HEK293 (cell line): ENCODE data around the gene DDN.

Experiments used
- BCL11A ChIP-seq: fragments of 450-650 bp; formaldehyde crosslinking; IDR thresholded peaks from 2 replicates; pipeline ENCODE4 v1.5.1; 2016; ENCODE audit warnings: low read depth, missing biosample characterization, missing genetic modification characterization
- CTCF ChIP-seq: fragments of 450-650 bp; formaldehyde crosslinking; IDR thresholded peaks from 2 replicates; pipeline ENCODE4 v1.5.1; 2016; ENCODE audit warnings: missing biosample characterization, missing genetic modification characterization
- GLIS1 ChIP-seq: fragments of 450-650 bp; formaldehyde crosslinking; IDR thresholded peaks from 2 replicates; pipeline ENCODE4 v1.5.1; 2016; ENCODE audit warnings: missing biosample characterization, missing genetic modification characterization
- REST ChIP-seq: fragments of 450-650 bp; formaldehyde crosslinking; IDR thresholded peaks from 2 replicates; pipeline ENCODE4 v1.5.1; 2016; ENCODE audit warnings: missing biosample characterization, missing genetic modification characterization
- YY1 ChIP-seq: fragments of 450-650 bp; formaldehyde crosslinking; IDR thresholded peaks from 2 replicates; pipeline ENCODE4 v1.5.1; 2018; ENCODE audit warnings: missing biosample characterization, missing genetic modification characterization
- ZFP41 ChIP-seq: fragments of 450-650 bp; formaldehyde crosslinking; IDR thresholded peaks from 2 replicates; pipeline ENCODE4 v1.5.1; 2016; ENCODE audit warnings: missing biosample characterization, missing genetic modification characterization, borderline replicate concordance
- ZNF223 ChIP-seq: fragments of 450-650 bp; formaldehyde crosslinking; IDR thresholded peaks from 2 replicates; pipeline ENCODE4 v1.5.1; 2016; ENCODE audit warnings: missing biosample characterization, missing genetic modification characterization
- ZNF274 ChIP-seq, 2 experiments: fragments of 200-500 bp in 1 of 2; fragments of 450-650 bp in 1 of 2; sonication (Bioruptor generic) in 1 of 2; formaldehyde crosslinking in 1 of 2; IDR thresholded peaks; 2 replicates each; pipeline versions ENCODE4 v1.5.1 to v1.6.1; 2014 to 2016; ENCODE audit warnings: borderline replicate concordance in 1 of 2, inconsistent platforms in 1 of 2, low read length in 1 of 2, missing biosample characterization in 1 of 2, missing genetic modification characterization in 1 of 2
- ZNF704 ChIP-seq: fragments of 450-650 bp; formaldehyde crosslinking; IDR thresholded peaks from 2 replicates; pipeline ENCODE4 v1.5.1; 2016; ENCODE audit warnings: missing biosample characterization, missing genetic modification characterization
- ZNF768 ChIP-seq: fragments of 450-650 bp; formaldehyde crosslinking; IDR thresholded peaks from 2 replicates; pipeline ENCODE4 v1.5.1; 2018; ENCODE audit warnings: missing biosample characterization, mild to moderate bottlenecking, missing genetic modification characterization

GRCh38 chr12:48986720-48987291 is 12.4 kb downstream of the DDN start:
- no peak for TF ChIP-seq CTCF (tag by site-specific recombination)
- TF ChIP-seq ZNF768 (tag by site-specific recombination), result no peak
- TF ChIP-seq GLIS1 (tag by site-specific recombination), result no peak
- no peak for TF ChIP-seq ZNF274 (IDR thresholded peaks at IDR 0.05; ENCODE audit: low read length)
- TF ChIP-seq ZNF274 (tag by site-specific recombination; IDR thresholded peaks at IDR 0.05; ENCODE audit: borderline replicate concordance), result no peak
- TF ChIP-seq ZFP41 (tag by site-specific recombination), result no peak
- no peak for TF ChIP-seq YY1 (tag by site-specific recombination)
- no peak for TF ChIP-seq ZNF704 (tag by site-specific recombination)
- no peak for TF ChIP-seq BCL11A (tag by site-specific recombination)
- TF ChIP-seq REST, result no peak
- no peak for TF ChIP-seq ZNF223 (tag by site-specific recombination)
